HPDE6-E6E7 (cell line): ENCODE measurements around the gene RASAL2.
"Not testable (repeated sequence)": the region's sequence is repeated elsewhere in the genome, so short reads cannot be mapped to it uniquely, and the experiment has no call there.

Source experiments
- DNase-seq: peaks from one replicate; pipeline ENCODE4 v3.0.0; 2011; ENCODE audit warnings: missing footprints; ENCODE audit errors: extremely low spot score

The RASAL2 gene

GRCh38 chr1:178071811-178072210 is 22.1 kb upstream of the RASAL2 start:
- DNase-seq, result no peak

GRCh38 chr1:178072326-178072725 is 21.6 kb upstream of the RASAL2 start:
- no peak for DNase-seq

GRCh38 chr1:178075333-178075732 is 18.6 kb upstream of the RASAL2 start:
- DNase-seq, result no peak

- DNase-seq, result no peak
Observed at GRCh38 chr1:178076607-178077006, 17.3 kb upstream of the RASAL2 start.

GRCh38 chr1:178077917-178078316 is 16.0 kb upstream of the RASAL2 start:
- DNase-seq, result no peak

GRCh38 chr1:178086294-178086693 is 7.6 kb upstream of the RASAL2 start:
- DNase-seq, result no peak

GRCh38 chr1:178086766-178087165 is 7.1 kb upstream of the RASAL2 start:
- no peak for DNase-seq

- DNase-seq, result no peak
Observed at GRCh38 chr1:178088651-178089050, 5.3 kb upstream of the RASAL2 start.

- not testable (repeated sequence) for DNase-seq
Observed at GRCh38 chr1:178091454-178091853, 2.5 kb upstream of the RASAL2 start.

GRCh38 chr1:178091986-178092745 is 1.7 kb upstream of the RASAL2 start:
- no peak for DNase-seq

- peak; percentile 35 for DNase-seq
Observed at GRCh38 chr1:178092878-178093493, 918 bp upstream of the RASAL2 start.

GRCh38 chr1:178093494-178093950 is 382 bp upstream of the RASAL2 start:
- DNase-seq, result peak; percentile 97

- no peak for DNase-seq
Observed at GRCh38 chr1:178094739-178095645, 1.1 kb downstream of the RASAL2 start.

GRCh38 chr1:178096421-178096820 is 2.5 kb downstream of the RASAL2 start:
- DNase-seq, result no peak

- no peak for DNase-seq
Observed at GRCh38 chr1:178098262-178098661, 4.4 kb downstream of the RASAL2 start.

- DNase-seq, result no peak
Observed at GRCh38 chr1:178101266-178101630, 7.3 kb downstream of the RASAL2 start.

GRCh38 chr1:178101654-178102053 is 7.8 kb downstream of the RASAL2 start:
- DNase-seq, result no peak

GRCh38 chr1:178102218-178102617 is 8.3 kb downstream of the RASAL2 start:
- no peak for DNase-seq

GRCh38 chr1:178107823-178108222 is 13.9 kb downstream of the RASAL2 start:
- DNase-seq, result no peak

GRCh38 chr1:178109348-178110143 is 15.6 kb downstream of the RASAL2 start:
- no peak for DNase-seq

GRCh38 chr1:178115260-178115659 is 21.4 kb downstream of the RASAL2 start:
- DNase-seq, result no peak

- no peak for DNase-seq
Observed at GRCh38 chr1:178118524-178118923, 24.6 kb downstream of the RASAL2 start.
